GM18951 (cell line): ENCODE results near the gene NFAM1.

Source experiments
- POLR2A ChIP-seq: IDR thresholded peaks from 4 replicates; pipeline ENCODE4 v1.6.1; 2011; ENCODE audit warnings: mild to moderate bottlenecking; ENCODE audit not compliant: insufficient read length, insufficient read depth; ENCODE audit errors: extremely low read depth
- in situ Hi-C: fragments of 300-500 bp; cut with MboI; formaldehyde crosslinking; loops from one replicate; pipeline ENCODE4 v1.12.0; 2022; ENCODE audit warnings: low sequenced_read_pairs, mixed read lengths, inconsistent platforms; ENCODE audit not compliant: unreplicated experiment

NFAM1 gene

GRCh38 chr22:42417645-42418305, 14.4 kb downstream of the NFAM1 start:
- no peak for TF ChIP-seq POLR2A
- in situ Hi-C loops: no loop called here

- no peak for TF ChIP-seq POLR2A
- in situ Hi-C loops: no loop called here
These were observed 15.5 kb downstream of the NFAM1 start for GRCh38 chr22:42416671-42417230.

DNA sequence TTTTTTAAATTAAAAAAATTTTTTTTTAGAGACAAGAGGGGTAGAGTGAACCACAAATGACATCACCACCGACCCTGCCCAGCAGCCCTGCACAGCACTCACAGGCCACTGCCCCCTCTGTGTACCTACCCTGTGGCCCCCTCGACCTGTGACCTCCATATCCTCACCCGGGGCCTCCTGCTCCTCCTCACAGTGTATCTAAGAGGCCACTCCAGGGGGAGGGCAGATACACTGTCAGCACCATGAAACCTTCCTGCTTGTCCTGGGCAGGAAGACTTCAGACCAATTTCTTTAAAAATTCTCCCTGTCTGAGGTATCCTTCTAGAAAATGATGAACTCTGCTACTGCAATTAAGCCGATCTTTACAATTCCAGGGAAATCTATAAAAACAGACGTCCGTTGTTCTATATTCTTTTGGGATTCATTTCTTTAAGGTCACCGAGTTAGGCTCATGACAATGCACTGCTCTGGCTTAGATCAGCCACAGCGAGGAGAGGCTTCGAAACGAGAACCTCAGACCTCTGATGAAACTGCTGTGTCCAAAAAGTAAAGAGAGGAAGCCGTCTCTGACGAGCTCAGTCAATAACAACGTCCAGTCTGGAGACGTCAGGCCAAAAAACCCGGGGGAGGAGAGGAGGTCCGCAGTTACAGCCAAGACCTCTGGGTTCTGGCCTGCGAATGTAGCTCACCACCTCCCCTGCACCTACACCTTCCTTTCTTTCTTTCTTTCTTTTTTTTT, 17.5 kb downstream of the NFAM1 start:
- no peak for TF ChIP-seq POLR2A

DNA sequence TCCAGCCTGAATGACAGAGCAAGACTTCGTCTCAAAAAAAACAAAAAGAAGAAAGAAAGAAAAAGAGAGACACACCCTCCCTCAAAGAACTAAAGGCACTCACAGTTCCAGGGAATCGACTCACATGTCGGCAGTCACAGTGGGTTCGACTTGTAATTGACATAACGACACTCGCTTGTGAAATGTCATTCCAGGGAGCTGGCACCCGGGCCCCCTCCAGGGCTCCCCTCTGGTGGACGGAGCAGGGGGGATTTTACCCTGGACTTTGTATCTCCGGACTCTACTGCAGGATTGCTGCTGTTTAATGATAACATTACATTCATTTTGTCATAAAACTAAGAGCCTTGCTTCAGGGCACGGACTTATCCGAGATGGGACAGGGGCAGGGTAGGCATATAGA, 18.2 kb downstream of the NFAM1 start:
- TF ChIP-seq POLR2A: no peak
- in situ Hi-C loops: no loop called here

More for the DNA sequence above, 17.5 kb downstream of the NFAM1 start:
- in situ Hi-C loops: no loop called here

GRCh38 chr22:42412744-42413333, 19.4 kb downstream of the NFAM1 start:
- no peak for TF ChIP-seq POLR2A
- in situ Hi-C loops: no loop called here

GRCh38 chr22:42410708-42411107, 21.5 kb downstream of the NFAM1 start:
- no peak for TF ChIP-seq POLR2A
- in situ Hi-C loops: no loop called here

- in situ Hi-C loops: no loop called here
- no peak for TF ChIP-seq POLR2A
These were observed 23.2 kb downstream of the NFAM1 start for GRCh38 chr22:42408810-42409529.

DNA sequence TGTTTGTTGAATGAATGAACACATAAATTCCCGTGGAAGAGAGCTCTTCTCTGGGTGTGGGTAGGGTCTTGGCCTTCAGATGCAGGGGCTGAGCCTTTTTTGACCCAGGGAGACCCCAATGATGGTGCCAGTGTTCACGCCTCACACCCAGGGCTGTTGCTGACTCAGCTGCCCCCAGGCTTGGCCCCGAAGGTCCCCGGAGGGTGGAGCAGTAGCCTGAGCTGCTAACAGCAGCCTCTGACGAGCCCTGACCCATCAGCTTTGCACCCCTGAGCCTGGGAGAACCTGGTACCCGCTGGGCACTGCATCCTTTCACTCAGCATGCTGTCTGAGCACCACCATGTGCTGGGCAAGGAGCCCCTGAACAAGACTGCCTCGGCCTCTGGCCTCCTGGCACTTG, 23.9 kb downstream of the NFAM1 start:
- in situ Hi-C loops: no loop called here

GRCh38 chr22:42404266-42404665, 27.9 kb downstream of the NFAM1 start:
- no peak for TF ChIP-seq POLR2A
- in situ Hi-C loops: no loop called here

More for the DNA sequence above, 23.9 kb downstream of the NFAM1 start:
- TF ChIP-seq POLR2A: no peak

GRCh38 chr22:42401535-42402334, 30.5 kb downstream of the NFAM1 start:
- no peak for TF ChIP-seq POLR2A
- in situ Hi-C loops: no loop called here

GRCh38 chr22:42400811-42401534, 31.2 kb downstream of the NFAM1 start:
- no peak for TF ChIP-seq POLR2A
- in situ Hi-C loops: no loop called here

- in situ Hi-C loops: no loop called here
- TF ChIP-seq POLR2A: no peak
These were observed 32.6 kb downstream of the NFAM1 start for GRCh38 chr22:42399315-42400271.
